Stomach (tissue), 9 donors: ENCODE measurements around the gene DENND2A. TPM values are rescaled to one million over a fixed set of nuclear protein-coding genes. Genes with fewer than 3 reads are reported as not detected.

ENCODE experiments used
- DNase-seq, 2 donors: peaks; one replicate each; pipeline versions ENCODE4 v3.0.0 to v3.0.0-alpha.2; 2013 to 2019
- H3K27ac ChIP-seq, 5 donors: fragments of 200-600 bp in 4 of 5; sonication (generic) in 4 of 5; one replicate each; pipeline ENCODE4 v1.5.1; 2013 to 2019; ENCODE audit warnings: mild to moderate bottlenecking in 1 of 5, moderate library complexity in 1 of 5
- H3K27me3 ChIP-seq, 3 donors: fragments of 200-600 bp; sonication (generic); one replicate each; pipeline ENCODE4 v1.5.1; 2017 to 2019; ENCODE audit warnings: mixed run types in 1 of 3
- H3K36me3 ChIP-seq, 4 donors: fragments of 200-600 bp; sonication (generic); 1 replicate in 3 of 4; 2 replicates in 1 of 4; pipeline ENCODE4 v1.5.1; 2016 to 2019
- H3K4me1 ChIP-seq, 4 donors: fragments of 200-600 bp; sonication (generic); one replicate each; pipeline ENCODE4 v1.5.1; 2016 to 2019
- H3K4me3 ChIP-seq, 4 donors: fragments of 200-600 bp; sonication (generic) in 3 of 4; one replicate each; pipeline ENCODE4 v1.5.1; 2016 to 2019; ENCODE audit warnings: mild to moderate bottlenecking in 1 of 4
- H3K9me3 ChIP-seq, 4 donors: fragments of 200-600 bp; sonication (generic); one replicate each; pipeline ENCODE4 v1.5.1; 2016 to 2019
- CTCF ChIP-seq, 7 experiments: fragments of 450-650 bp in 4 of 7; fragments of 200-600 bp in 3 of 7; sonication (generic) in 3 of 7; IDR thresholded peaks; one replicate each; pipeline ENCODE4 v1.5.1; 2016 to 2019; ENCODE audit warnings: antibody characterized with exemption in 7 of 7, control low read depth in 2 of 7, mild to moderate bottlenecking in 1 of 7
- EP300 ChIP-seq: sonication (generic); formaldehyde crosslinking; IDR thresholded peaks from one replicate; pipeline ENCODE4 v1.6.1; 2017; ENCODE audit warnings: antibody characterized with exemption
- POLR2A ChIP-seq, 4 donors: fragments of 450-650 bp; IDR thresholded peaks; one replicate each; pipeline ENCODE4 v1.6.1; 2016; ENCODE audit warnings: antibody characterized with exemption in 4 of 4, control low read depth in 2 of 4, mild to moderate bottlenecking in 1 of 4, moderate library complexity in 1 of 4
- POLR2AphosphoS5 ChIP-seq, 3 donors: sonication (generic); formaldehyde crosslinking; IDR thresholded peaks; one replicate each; pipeline ENCODE4 v1.6.1; 2016; ENCODE audit warnings: antibody characterized with exemption in 3 of 3
- WGBS, 5 donors: extraction: QIAGEN DNeasy Blood & Tissue Kit in 3 of 5; methylation state at CpG; one replicate each; pipeline versions ENCODE4 v1.1.5 to v1.1.7; 2013 to 2018; 5-methylcytosine and 5-hydroxymethylcytosine counted together
- intact Hi-C: fragments of 100-400 bp; cut with DNase I; formaldehyde crosslinking; loops from one replicate; pipeline ENCODE4 v1.15.1; 2023; ENCODE audit warnings: low total_unique reads
- polyA plus RNA-seq, 3 donors: library from polyadenylated mRNA; stranded (reverse); fragments of 200-250 nt; gene quantifications; one replicate each; pipeline ENCODE4 v1.2.3, GENCODE V29; 2013
- total RNA-seq, 5 donors: library from RNA; depleted of rRNA; stranded (reverse); fragments of >200 nt; gene quantifications; one replicate each; pipeline versions ENCODE4 v1.1.0 to v1.2.3, GENCODE V29; 2014 to 2016
- donor health status: healthy with polysubstance abuse.
- donor health status: Bipolar disorder and iron deficiency.
- donor health status: healthy.

DENND2A gene
- total and polyA plus RNA-seq, 8 donors = 1.8 to 17.8 (median 6.5) TPM

- 40 to 75% (median 55%) methylated on average over 9 of the region's 9 CpGs for WGBS, 5 donors
- no peak overlapping the region for H3K4me3 ChIP-seq
- intact Hi-C loops = no loop called here
Measured at GRCh38 chr7:140592964-140593671, 47.5 kb downstream of the DENND2A start.

GRCh38 chr7:140591180-140591902 lies 49.3 kb downstream of the DENND2A start:
- Histone ChIP-seq H3K4me3 (no peak overlapping the region), H3K4me1 (peaks cover 0 to 18% (median 0%) of the 10 kb centered on the region in 4 donors), H3K9me3 (no peaks in the 10 kb centered on the region), H3K27ac (peak overlapping the region in 1 of 5 donors; percentile 10), H3K36me3 (peaks cover 0 to 3% (median 1%) of the 10 kb centered on the region in 4 donors), H3K27me3 (no peaks in the 10 kb centered on the region)
- intact Hi-C loops = no loop called here
- 30 to 54% (median 52%) methylated on average over 3 of the region's 3 CpGs for WGBS, 5 donors
- TF ChIP-seq POLR2A (IDR thresholded peaks at IDR 0.05) (no peak), POLR2AphosphoS5 (IDR thresholded peaks at IDR 0.05) (no peak), EP300 (no peak), CTCF (IDR thresholded peaks at IDR 0.05) (no peak)
- DNase-seq = no peak

More at GRCh38 chr7:140592964-140593671, 47.5 kb downstream of the DENND2A start:
- Histone ChIP-seq H3K27me3 (no peaks in the 10 kb centered on the region), H3K36me3 (no peaks in the 10 kb centered on the region), H3K4me1 (peaks cover 0 to 27% (median 2%) of the 10 kb centered on the region in 4 donors), H3K9me3 (no peaks in the 10 kb centered on the region), H3K27ac (no peak overlapping the region)
- no peak for DNase-seq
- TF ChIP-seq POLR2A (IDR thresholded peaks at IDR 0.05) (no peak), EP300 (no peak), POLR2AphosphoS5 (IDR thresholded peaks at IDR 0.05) (no peak), CTCF (IDR thresholded peaks at IDR 0.05) (no peak)

- TF ChIP-seq POLR2A (IDR thresholded peaks at IDR 0.05) (no peak), POLR2AphosphoS5 (IDR thresholded peaks at IDR 0.05) (no peak), CTCF (IDR thresholded peaks at IDR 0.05) (no peak), EP300 (no peak)
- Histone ChIP-seq H3K9me3 (no peaks in the 10 kb centered on the region), H3K4me3 (no peak overlapping the region), H3K36me3 (peaks cover 0 to 19% (median 7%) of the 10 kb centered on the region in 4 donors), H3K4me1 (peaks cover 0 to 8% (median 0%) of the 10 kb centered on the region in 4 donors), H3K27ac (no peak overlapping the region), H3K27me3 (no peaks in the 10 kb centered on the region)
- WGBS, 5 donors = 89 to 94% (median 93%) methylated on average over 9 of the region's 9 CpGs
- intact Hi-C loops = no loop called here
- no peak for DNase-seq
Measured at GRCh38 chr7:140587243-140587642, 53.4 kb downstream of the DENND2A start.

- no peaks in the 10 kb centered on the region for H3K9me3 ChIP-seq
- TF ChIP-seq POLR2AphosphoS5 (IDR thresholded peaks at IDR 0.05) (no peak), CTCF (IDR thresholded peaks at IDR 0.05) (no peak), EP300 (no peak), POLR2A (IDR thresholded peaks at IDR 0.05) (no peak)
- H3K4me3 ChIP-seq = no peak overlapping the region
- no peak overlapping the region for H3K27ac ChIP-seq
- no peaks in the 10 kb centered on the region for H3K27me3 ChIP-seq
- 73 to 93% (median 85%) methylated on average over 3 of the region's 3 CpGs for WGBS, 5 donors
- H3K4me1 ChIP-seq = peaks cover 0 to 8% (median 0%) of the 10 kb centered on the region in 4 donors
- DNase-seq = peak in 1 of 2 donors; percentile 51
- intact Hi-C loops = no loop called here
- peaks cover 0 to 22% (median 8%) of the 10 kb centered on the region in 4 donors for H3K36me3 ChIP-seq
Measured at GRCh38 chr7:140586516-140586915, 54.1 kb downstream of the DENND2A start.
